HTERT RPE-1 (cell line): ENCODE results near the gene FAM240A.

ENCODE experiments used
- in situ Hi-C: fragments of 300-500 bp; cut with MboI; formaldehyde crosslinking; loops from 4 replicates; pipeline ENCODE4 v1.14.3; 2020; ENCODE audit warnings: low sequenced_read_pairs

The FAM240A gene

DNA sequence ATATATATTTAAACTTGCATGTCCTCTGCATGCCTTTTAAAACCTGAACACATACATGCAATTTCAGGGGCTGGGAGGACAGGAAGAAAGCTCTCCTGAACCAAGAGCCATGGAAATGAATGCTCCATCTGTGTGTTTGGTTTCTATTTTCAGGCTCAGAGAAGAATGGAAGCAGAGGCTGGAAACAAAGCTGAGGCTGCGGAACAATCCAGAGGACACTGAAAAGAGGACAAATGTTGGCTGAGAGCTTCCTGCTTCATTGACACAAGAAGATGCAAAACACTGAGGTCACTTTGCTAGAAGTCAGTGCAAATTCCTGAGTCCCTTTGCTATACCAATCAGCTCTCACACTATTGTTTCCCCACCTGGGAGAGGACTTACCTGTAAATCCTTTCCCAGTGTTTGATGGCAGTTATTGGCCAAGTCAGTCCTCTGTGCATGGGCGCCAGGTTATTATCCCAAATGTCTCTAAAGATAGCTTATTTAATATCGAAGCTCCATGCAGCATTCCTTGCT, 12.7 kb downstream of the FAM240A start:
- in situ Hi-C loops, result no loop called here

DNA sequence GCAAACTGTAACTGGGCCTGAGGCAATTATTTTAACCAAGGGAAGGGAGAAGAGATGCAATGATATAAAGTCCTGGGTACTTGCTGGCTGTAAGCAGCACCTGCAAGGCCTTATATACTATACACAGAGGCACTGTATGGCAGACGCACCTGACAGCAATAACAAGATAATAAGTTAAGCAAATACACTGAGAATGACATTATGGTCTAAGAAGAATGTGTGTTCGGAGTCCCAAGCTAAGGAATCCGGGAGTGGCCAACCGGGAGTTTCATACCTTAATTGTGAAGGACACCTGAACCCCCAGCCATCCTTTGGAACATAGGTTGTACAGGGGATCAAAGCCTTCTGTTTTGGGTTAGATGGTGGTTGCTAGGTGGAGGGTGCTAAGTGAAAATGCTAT, 13.7 kb downstream of the FAM240A start:
- in situ Hi-C loops, result no loop called here

GRCh38 chr3:46627078-46627477, 14.8 kb downstream of the FAM240A start:
- in situ Hi-C loops, result no loop called here

DNA sequence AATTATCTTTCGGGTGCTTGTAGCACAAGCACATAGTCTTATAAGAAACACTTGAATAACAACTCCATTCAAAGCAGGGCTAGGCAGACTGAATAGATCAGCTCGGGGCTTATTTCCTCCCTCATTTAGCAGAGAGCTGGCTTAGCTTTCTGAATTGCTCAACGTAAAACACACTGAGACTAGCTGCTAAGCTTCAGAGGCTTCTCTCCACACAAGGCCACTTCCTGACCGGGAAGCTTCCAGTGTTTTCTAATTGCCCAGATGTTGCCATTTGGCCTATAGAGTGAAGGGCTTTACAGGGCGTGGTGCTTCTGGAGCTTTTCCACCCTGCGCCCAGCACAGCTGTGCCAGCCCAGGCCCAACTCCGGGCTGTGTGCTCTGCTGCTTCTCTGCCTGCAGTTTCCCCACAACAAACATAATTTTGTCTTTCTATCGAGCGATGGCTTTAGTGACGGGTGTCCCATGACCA, 16.6 kb downstream of the FAM240A start:
- in situ Hi-C loops, result no loop called here

GRCh38 chr3:46629551-46630517, 17.5 kb downstream of the FAM240A start:
- in situ Hi-C loops, result no loop called here

DNA sequence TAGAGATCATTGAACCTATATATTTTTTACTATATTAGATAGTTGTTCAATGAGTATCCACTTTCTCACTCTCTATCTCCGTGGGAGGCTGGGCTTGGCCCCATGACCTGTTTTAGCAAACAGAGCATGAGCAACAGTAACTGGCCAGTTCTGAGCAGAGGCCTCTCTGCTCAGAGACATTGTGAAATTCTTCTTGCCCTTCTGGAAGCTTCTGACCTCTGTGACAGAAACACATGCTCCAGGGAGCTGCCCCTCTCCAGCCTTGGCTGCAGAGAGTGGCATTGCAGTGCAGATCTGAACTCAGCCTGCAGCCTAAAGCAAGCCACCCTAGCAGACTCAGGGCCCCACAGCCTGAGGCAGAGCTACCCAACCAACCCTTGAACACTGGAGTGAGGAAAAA, 20.5 kb downstream of the FAM240A start:
- in situ Hi-C loops, result no loop called here

GRCh38 chr3:46634856-46635255, 22.5 kb downstream of the FAM240A start:
- in situ Hi-C loops, result no loop called here

GRCh38 chr3:46639221-46639620, 26.9 kb downstream of the FAM240A start:
- in situ Hi-C loops, result no loop called here

GRCh38 chr3:46640927-46641326, 28.6 kb downstream of the FAM240A start:
- in situ Hi-C loops, result no loop called here

DNA sequence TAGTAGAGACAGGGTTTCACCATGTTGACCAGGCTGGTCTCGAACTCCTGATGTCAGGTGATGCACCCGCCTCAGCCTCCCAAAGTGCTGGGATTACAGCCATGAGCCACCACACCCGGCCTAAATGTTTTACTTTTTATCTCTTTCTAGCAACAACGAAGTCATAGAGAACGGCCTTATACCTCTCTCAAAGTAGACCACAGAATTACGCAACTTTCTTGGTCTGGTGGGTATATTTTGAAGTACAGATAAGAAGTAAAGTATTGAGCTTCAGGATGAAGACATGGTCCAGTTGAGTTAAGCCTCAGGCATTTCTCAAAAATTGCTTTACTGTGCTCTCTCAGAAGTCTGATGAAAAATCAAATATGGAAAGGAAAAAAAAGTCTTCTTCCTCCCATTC, 30.6 kb downstream of the FAM240A start:
- in situ Hi-C loops, result no loop called here

DNA sequence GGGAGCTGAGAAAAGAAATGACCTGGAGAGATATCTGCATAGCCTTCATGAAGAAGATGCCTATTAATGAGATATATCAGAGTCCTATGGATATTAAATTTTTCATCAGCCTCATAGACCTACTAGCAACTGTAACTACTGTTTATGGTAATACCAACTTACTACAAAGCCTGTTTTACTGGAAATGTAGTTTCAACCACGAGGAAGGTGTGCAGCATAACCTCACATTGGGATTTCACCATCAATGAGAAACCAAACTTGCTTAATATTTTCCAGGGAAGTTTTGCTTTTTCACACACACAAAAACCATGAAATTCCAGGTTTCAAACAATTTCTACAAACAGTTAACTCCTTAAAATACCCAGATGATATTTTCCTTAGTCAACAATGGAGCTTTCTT, 31.4 kb downstream of the FAM240A start:
- in situ Hi-C loops, result no loop called here

GRCh38 chr3:46646700-46647099, 34.4 kb downstream of the FAM240A start:
- in situ Hi-C loops, result no loop called here

- in situ Hi-C loops, result no loop called here
These were observed 35.8 kb downstream of the FAM240A start for GRCh38 chr3:46648096-46648495.

GRCh38 chr3:46649436-46649835, 37.1 kb downstream of the FAM240A start:
- in situ Hi-C loops, result no loop called here

- in situ Hi-C loops, result no loop called here
These were observed 38.8 kb downstream of the FAM240A start for GRCh38 chr3:46651084-46651483.

- in situ Hi-C loops, result no loop called here
These were observed 42.9 kb downstream of the FAM240A start for GRCh38 chr3:46655271-46655670.

DNA sequence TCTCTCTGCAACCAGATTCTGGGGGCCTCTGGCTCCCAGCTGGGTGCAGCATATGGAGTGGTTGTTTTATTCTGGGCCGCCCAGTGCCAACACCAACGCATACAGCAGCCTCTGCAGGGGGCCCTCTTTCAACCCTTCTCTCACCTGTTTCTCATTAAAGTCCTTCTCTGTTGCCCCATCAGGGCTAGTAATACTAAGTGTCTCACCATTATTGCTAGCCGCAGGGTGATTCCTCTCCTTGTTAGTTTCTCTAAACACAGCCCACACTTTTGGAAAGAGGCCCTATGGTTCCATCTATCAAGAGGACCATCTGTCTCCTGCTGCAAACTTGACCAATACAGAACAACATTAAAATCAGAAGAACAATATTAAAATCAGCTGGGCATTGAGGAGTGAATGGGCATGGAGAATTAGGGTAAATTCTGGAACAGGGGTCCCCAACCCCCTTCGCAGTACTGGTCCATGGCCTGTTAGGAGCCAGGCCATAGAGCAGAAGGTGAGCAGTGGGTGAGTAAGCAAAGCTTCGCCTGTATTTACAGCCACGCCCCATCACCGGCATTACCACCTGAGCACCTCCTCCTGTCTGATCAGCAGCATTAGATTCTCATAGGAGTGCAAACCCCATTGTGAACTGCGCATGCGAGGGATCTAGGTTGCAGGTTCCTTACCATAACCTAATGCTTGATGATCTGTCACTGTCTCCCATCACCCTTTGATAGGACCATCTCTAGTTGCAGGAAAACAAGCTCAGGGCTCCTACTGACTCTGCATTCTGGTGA, 44.6 kb downstream of the FAM240A start:
- in situ Hi-C loops, result no loop called here

- in situ Hi-C loops, result no loop called here
These were observed 47.0 kb downstream of the FAM240A start for GRCh38 chr3:46659285-46659684.

DNA sequence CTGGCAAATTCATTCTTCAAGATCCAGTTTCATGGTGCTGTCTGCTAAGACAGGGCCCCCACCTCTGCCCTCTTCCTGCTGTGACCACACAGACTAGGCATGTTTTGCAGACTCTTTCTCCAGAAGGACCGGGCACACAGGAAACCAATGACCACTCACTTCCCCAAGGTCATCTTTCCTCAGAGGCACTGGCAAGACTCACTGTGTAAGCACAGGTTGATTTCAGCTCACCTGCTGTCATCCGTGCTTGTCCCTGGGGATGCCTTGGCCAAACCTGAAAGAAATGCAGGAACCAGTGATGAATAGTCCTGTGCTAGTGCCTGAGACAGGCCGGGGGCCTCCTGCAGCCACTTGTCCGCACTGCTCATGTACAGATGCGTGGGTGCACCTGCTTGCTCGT, 47.7 kb downstream of the FAM240A start:
- in situ Hi-C loops, result no loop called here

- in situ Hi-C loops, result no loop called here
These were observed 48.5 kb downstream of the FAM240A start for GRCh38 chr3:46660543-46661523.
